ENCODE data around the gene SERPINH1.

GRCh38 chr11:75589933-75590332 is 27.9 kb downstream of the SERPINH1 start:
- no peak for TF ChIP-seq USF2 (IDR thresholded peaks at IDR 0.05)
- TF ChIP-seq CTCF (IDR thresholded peaks at IDR 0.05) = no peak
- no peak for TF ChIP-seq RAD21 (conservative IDR thresholded peaks at IDR 0.05 in 1 of 2, IDR thresholded peaks at IDR 0.05 in 1 of 2)
